Thyroid gland (tissue), 4 donors: ENCODE data around the gene ACSS1.

Source experiments
- POLR2A ChIP-seq, 2 donors: fragments of 450-650 bp; IDR thresholded peaks; one replicate each; pipeline ENCODE4 v1.6.1; 2017; ENCODE audit warnings: antibody characterized with exemption in 2 of 2, mild to moderate bottlenecking in 2 of 2, moderate library complexity in 1 of 2
- TF ChIP-seq, protein P1 (sequence below), 6 experiments: fragments of 200-600 bp in 3 of 6; fragments of 450-650 bp in 3 of 6; sonication (generic) in 3 of 6; IDR thresholded peaks; one replicate each; pipeline ENCODE4 v1.5.1; 2016 to 2019; ENCODE audit warnings: antibody characterized with exemption in 6 of 6, mild to moderate bottlenecking in 2 of 6, inconsistent platforms in 1 of 6, moderate library complexity in 1 of 6

- TF ChIP-seq, protein P1, sequence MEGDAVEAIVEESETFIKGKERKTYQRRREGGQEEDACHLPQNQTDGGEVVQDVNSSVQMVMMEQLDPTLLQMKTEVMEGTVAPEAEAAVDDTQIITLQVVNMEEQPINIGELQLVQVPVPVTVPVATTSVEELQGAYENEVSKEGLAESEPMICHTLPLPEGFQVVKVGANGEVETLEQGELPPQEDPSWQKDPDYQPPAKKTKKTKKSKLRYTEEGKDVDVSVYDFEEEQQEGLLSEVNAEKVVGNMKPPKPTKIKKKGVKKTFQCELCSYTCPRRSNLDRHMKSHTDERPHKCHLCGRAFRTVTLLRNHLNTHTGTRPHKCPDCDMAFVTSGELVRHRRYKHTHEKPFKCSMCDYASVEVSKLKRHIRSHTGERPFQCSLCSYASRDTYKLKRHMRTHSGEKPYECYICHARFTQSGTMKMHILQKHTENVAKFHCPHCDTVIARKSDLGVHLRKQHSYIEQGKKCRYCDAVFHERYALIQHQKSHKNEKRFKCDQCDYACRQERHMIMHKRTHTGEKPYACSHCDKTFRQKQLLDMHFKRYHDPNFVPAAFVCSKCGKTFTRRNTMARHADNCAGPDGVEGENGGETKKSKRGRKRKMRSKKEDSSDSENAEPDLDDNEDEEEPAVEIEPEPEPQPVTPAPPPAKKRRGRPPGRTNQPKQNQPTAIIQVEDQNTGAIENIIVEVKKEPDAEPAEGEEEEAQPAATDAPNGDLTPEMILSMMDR (IDR thresholded peaks at IDR 0.05), result no peak
- no peak for TF ChIP-seq POLR2A (IDR thresholded peaks at IDR 0.05)
Measured at GRCh38 chr20:25038591-25039015, 19.3 kb downstream of the ACSS1 start.
